Kidney (tissue), 14 donors: ENCODE data around the gene PDLIM7. TPM values are rescaled to one million over a fixed set of nuclear protein-coding genes. Genes with fewer than 3 reads are reported as not detected.

Experiments
- DNase-seq, 5 donors: peaks; one replicate each; pipeline ENCODE4 v3.0.0-alpha.2; 2013 to 2020
- FAIRE-seq: peaks from 2 replicates; lab custom pipeline; 2012; peaks lifted over from hg19 to GRCh38; lab: Jason Lieb, UNC
- H3K27ac ChIP-seq, 2 donors: one replicate each; pipeline ENCODE4 v1.7.0; 2013; ENCODE audit warnings: low read depth in 2 of 2, low read length in 2 of 2, inconsistent platforms in 1 of 2
- H3K27me3 ChIP-seq: one replicate; pipeline ENCODE4 v1.7.1; 2013; ENCODE audit warnings: low read length, inconsistent platforms; ENCODE audit not compliant: control insufficient read depth, insufficient read depth
- H3K36me3 ChIP-seq, 3 donors: one replicate each; pipeline versions ENCODE4 v1.7.0 to v1.7.1; 2013; ENCODE audit warnings: low read length in 3 of 3, control low read depth in 1 of 3, inconsistent platforms in 1 of 3; ENCODE audit not compliant: insufficient read depth in 3 of 3, control insufficient read depth in 2 of 3
- H3K4me1 ChIP-seq, 3 donors: one replicate each; pipeline versions ENCODE4 v1.7.0 to v1.7.1; 2013; ENCODE audit warnings: low read length in 3 of 3, inconsistent platforms in 1 of 3, low read depth in 1 of 3; ENCODE audit not compliant: control insufficient read depth in 2 of 3, insufficient read depth in 2 of 3
- H3K4me3 ChIP-seq, 3 donors: one replicate each; pipeline versions ENCODE4 v1.7.0 to v1.8.1; 2013; ENCODE audit warnings: low read length in 3 of 3, control low read depth in 1 of 3, inconsistent platforms in 1 of 3
- H3K9ac ChIP-seq, 3 donors: one replicate each; pipeline versions ENCODE4 v1.7.0 to v1.7.1; 2013; ENCODE audit warnings: low read length in 3 of 3, control low read depth in 1 of 3, inconsistent platforms in 1 of 3
- H3K9me3 ChIP-seq, 3 donors: one replicate each; pipeline versions ENCODE4 v1.7.0 to v1.7.1; 2013; ENCODE audit warnings: low read length in 3 of 3, control low read depth in 1 of 3, inconsistent platforms in 1 of 3; ENCODE audit not compliant: control insufficient read depth in 2 of 3, insufficient read depth in 1 of 3
- intact Hi-C: fragments of 100-400 bp; cut with DNase I; formaldehyde crosslinking; loops from one replicate; pipeline ENCODE4 v1.11.1; 2022
- polyA plus RNA-seq: library from polyadenylated mRNA; stranded (reverse); fragments of 350-450 nt; fragmentation: Illumina TruSeq; extraction: RNeasy Lipid Tissue Mini Kit (QIAGEN cat#74804); gene quantifications from one replicate; pipeline ENCODE4 v1.2.3, GENCODE V29; 2014; ENCODE audit warnings: low read depth, low replicate concordance; ENCODE audit not compliant: insufficient read depth
- total RNA-seq: library from RNA; stranded (reverse); fragmentation: NEBNext Ultra II Directional; extraction: Animal tissue kit (Norgen Biotek cat#: 25700); gene quantifications from one replicate; pipeline ENCODE4 v1.2.1, GENCODE V29; 2021
- TF ChIP-seq, protein P1 (sequence below): IDR thresholded peaks from 3 replicates; pipeline ENCODE4 v1.5.1; 2012; ENCODE audit warnings: mild to moderate bottlenecking, moderate library complexity, borderline replicate concordance; ENCODE audit not compliant: insufficient read depth; ENCODE audit errors: extremely low read depth
- donor health status: control.
- donor health status: control.
- donor health status: control.
- donor health status: control.
- donor health status: control.
- donor health status: DM: yes; HTN: yes; CAD: no.
- donor health status: Normal renal cell carcinoma (clear cell type).

The PDLIM7 gene
- total and polyA plus RNA-seq, 2 donors from 2014 or later: 46.4 to 89.7 TPM

GRCh38 chr5:177509381-177509951 is 12.1 kb upstream of the PDLIM7 start, which contains the start of gene DOK3:
Gene DOK3 (minus strand): TSS chr5:177509826. CDS start chr5:177509540, 286 bp downstream.
- intact Hi-C loops: no loop called here
- no peaks in the 10 kb centered on the region for H3K27me3 ChIP-seq
- H3K36me3 ChIP-seq: peaks cover 0 to 20% (median 13%) of the 10 kb centered on the region in 3 donors

DNA sequence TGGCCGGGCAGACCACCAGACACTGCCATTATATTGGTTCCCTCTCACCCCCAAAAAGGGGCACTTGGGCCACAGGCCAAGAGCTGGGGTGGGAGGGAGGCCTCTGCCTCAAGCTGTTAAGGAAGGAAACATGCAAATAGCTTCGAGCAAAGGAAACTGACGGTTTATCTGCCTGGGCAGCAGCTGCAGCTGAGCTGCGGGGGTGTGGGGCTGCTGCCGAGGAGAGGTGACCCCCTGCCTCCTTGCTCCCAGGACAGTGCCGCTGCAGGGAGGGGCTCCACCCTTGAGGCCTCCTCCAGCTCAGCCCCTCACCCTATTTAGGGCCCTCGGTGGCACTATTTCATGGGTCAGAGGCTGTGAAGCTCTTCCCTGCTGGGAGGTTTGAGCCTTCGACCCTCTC is 11.4 kb upstream of the PDLIM7 start:
- H3K9ac ChIP-seq: no peak overlapping the region
- H3K9me3 ChIP-seq: no peaks in the 10 kb centered on the region
- FAIRE-seq (no peak), DNase-seq (peak in 1 of 5 donors; percentile 65)
- intact Hi-C loops: no loop called here
- H3K27me3 ChIP-seq: no peaks in the 10 kb centered on the region
- peaks cover 0 to 16% (median 11%) of the 10 kb centered on the region in 3 donors for H3K36me3 ChIP-seq
- H3K4me1 ChIP-seq: no peaks in the 10 kb centered on the region
- H3K4me3 ChIP-seq: no peak overlapping the region
- no peak overlapping the region for H3K27ac ChIP-seq
- TF ChIP-seq, protein P1, sequence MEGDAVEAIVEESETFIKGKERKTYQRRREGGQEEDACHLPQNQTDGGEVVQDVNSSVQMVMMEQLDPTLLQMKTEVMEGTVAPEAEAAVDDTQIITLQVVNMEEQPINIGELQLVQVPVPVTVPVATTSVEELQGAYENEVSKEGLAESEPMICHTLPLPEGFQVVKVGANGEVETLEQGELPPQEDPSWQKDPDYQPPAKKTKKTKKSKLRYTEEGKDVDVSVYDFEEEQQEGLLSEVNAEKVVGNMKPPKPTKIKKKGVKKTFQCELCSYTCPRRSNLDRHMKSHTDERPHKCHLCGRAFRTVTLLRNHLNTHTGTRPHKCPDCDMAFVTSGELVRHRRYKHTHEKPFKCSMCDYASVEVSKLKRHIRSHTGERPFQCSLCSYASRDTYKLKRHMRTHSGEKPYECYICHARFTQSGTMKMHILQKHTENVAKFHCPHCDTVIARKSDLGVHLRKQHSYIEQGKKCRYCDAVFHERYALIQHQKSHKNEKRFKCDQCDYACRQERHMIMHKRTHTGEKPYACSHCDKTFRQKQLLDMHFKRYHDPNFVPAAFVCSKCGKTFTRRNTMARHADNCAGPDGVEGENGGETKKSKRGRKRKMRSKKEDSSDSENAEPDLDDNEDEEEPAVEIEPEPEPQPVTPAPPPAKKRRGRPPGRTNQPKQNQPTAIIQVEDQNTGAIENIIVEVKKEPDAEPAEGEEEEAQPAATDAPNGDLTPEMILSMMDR: no peak

More at GRCh38 chr5:177509381-177509951, 12.1 kb upstream of the PDLIM7 start, which contains the start of gene DOK3:
- no peak for FAIRE-seq
- H3K4me3 ChIP-seq: no peak within 1 kb of the TSS
- peak in 1 of 5 donors; percentile 72 for DNase-seq
- no peak within 1 kb of the TSS for H3K9ac ChIP-seq
- H3K27ac ChIP-seq: no peak within 1 kb of the TSS
- no peaks in the 10 kb centered on the region for H3K4me1 ChIP-seq
- TF ChIP-seq, protein P1: no peak
- no peaks in the 10 kb centered on the region for H3K9me3 ChIP-seq

- Histone ChIP-seq H3K9me3 (no peaks in the 10 kb centered on the region), H3K27ac (no peak overlapping the region), H3K9ac (no peak overlapping the region), H3K36me3 (peaks cover 0 to 16% (median 11%) of the 10 kb centered on the region in 3 donors), H3K4me3 (no peak overlapping the region), H3K4me1 (no peaks in the 10 kb centered on the region), H3K27me3 (no peaks in the 10 kb centered on the region)
- intact Hi-C loops: no loop called here
- FAIRE-seq (no peak), DNase-seq (no peak)
- TF ChIP-seq, protein P1: no peak
Observed at GRCh38 chr5:177508221-177508611, 10.8 kb upstream of the PDLIM7 start.
